ENCODE measurements around the gene TANGO2. TPM values are rescaled to one million over a fixed set of nuclear protein-coding genes. Genes with fewer than 3 reads are reported as not detected.

TANGO2 gene
- total RNA-seq, 1 donor = 43.8 TPM

GRCh38 chr22:20114506-20115475 is 93.9 kb downstream of the TANGO2 start:
- Histone ChIP-seq H3K36me3 (ENCODE audit: insufficient read depth, low read length) (peaks cover 55% of the 10 kb centered on the region), H2AFZ (ENCODE audit: low read length) (no peak overlapping the region), H3K79me2 (ENCODE audit: insufficient read depth, low read length) (peaks cover 59% of the 10 kb centered on the region), H3K4me2 (ENCODE audit: insufficient read depth, low read length) (no peak overlapping the region), H3K4me3 (ENCODE audit: insufficient read depth, low read length) (no peak overlapping the region), H3K4me1 (ENCODE audit: insufficient read depth, low read length) (peaks cover 20% of the 10 kb centered on the region), H3K9me3 (ENCODE audit: low read depth, low read length) (no peaks in the 10 kb centered on the region), H3K27me3 (ENCODE audit: insufficient read depth, low read length) (no peaks in the 10 kb centered on the region), H3K27ac (ENCODE audit: low read depth, low read length) (no peak overlapping the region), H4K20me1 (ENCODE audit: insufficient read depth, low read length) (peaks cover 8% of the 10 kb centered on the region)
- DNase-seq (ENCODE audit: insufficient read length, low spot score, missing footprints) = peak; percentile 82
- TF ChIP-seq CTCF (IDR thresholded peaks at IDR 0.05; ENCODE audit: extremely low read depth, low read depth, low read length) = no peak

- H3K4me3 ChIP-seq (ENCODE audit: insufficient read depth, low read length) = peak within 1 kb of the TSS; percentile 99
- peak within 1 kb of the TSS; percentile 70 for H2AFZ ChIP-seq (ENCODE audit: low read length)
- H3K9me3 ChIP-seq (ENCODE audit: low read depth, low read length) = no peaks in the 10 kb centered on the region
- H3K27ac ChIP-seq (ENCODE audit: low read depth, low read length) = peak within 1 kb of the TSS; percentile 88
- peak within 1 kb of the TSS; percentile 90 for H3K4me2 ChIP-seq (ENCODE audit: insufficient read depth, low read length)
- peaks cover 20% of the 10 kb centered on the region for H3K4me1 ChIP-seq (ENCODE audit: insufficient read depth, low read length)
- peaks cover 13% of the 10 kb centered on the region for H4K20me1 ChIP-seq (ENCODE audit: insufficient read depth, low read length)
- H3K36me3 ChIP-seq (ENCODE audit: insufficient read depth, low read length) = peaks cover 55% of the 10 kb centered on the region
- H3K79me2 ChIP-seq (ENCODE audit: insufficient read depth, low read length) = peaks cover 70% of the 10 kb centered on the region
- no peaks in the 10 kb centered on the region for H3K27me3 ChIP-seq (ENCODE audit: insufficient read depth, low read length)
- TF ChIP-seq CTCF (IDR thresholded peaks at IDR 0.05; ENCODE audit: extremely low read depth, low read depth, low read length) = no peak
- peak; percentile 86 for DNase-seq (ENCODE audit: insufficient read length, low spot score, missing footprints)
Observed at GRCh38 chr22:20115691-20116375, 94.9 kb downstream of the TANGO2 start, which contains the start of gene RANBP1. Gene RANBP1, plus strand, starts transcription at chr22:20116104. Its CDS starts 81 bp downstream, at chr22:20116185.

- H2AFZ ChIP-seq (ENCODE audit: low read length) = peak overlapping the region; percentile 70
- peaks cover 76% of the 10 kb centered on the region for H3K79me2 ChIP-seq (ENCODE audit: insufficient read depth, low read length)
- H3K4me1 ChIP-seq (ENCODE audit: insufficient read depth, low read length) = peaks cover 20% of the 10 kb centered on the region
- H3K4me3 ChIP-seq (ENCODE audit: insufficient read depth, low read length) = peak overlapping the region; percentile 99
- peaks cover 12% of the 10 kb centered on the region for H4K20me1 ChIP-seq (ENCODE audit: insufficient read depth, low read length)
- H3K27ac ChIP-seq (ENCODE audit: low read depth, low read length) = peak overlapping the region; percentile 88
- peaks cover 52% of the 10 kb centered on the region for H3K36me3 ChIP-seq (ENCODE audit: insufficient read depth, low read length)
- no peaks in the 10 kb centered on the region for H3K27me3 ChIP-seq (ENCODE audit: insufficient read depth, low read length)
- no peak for TF ChIP-seq CTCF (IDR thresholded peaks at IDR 0.05; ENCODE audit: extremely low read depth, low read depth, low read length)
- peak overlapping the region; percentile 90 for H3K4me2 ChIP-seq (ENCODE audit: insufficient read depth, low read length)
- no peaks in the 10 kb centered on the region for H3K9me3 ChIP-seq (ENCODE audit: low read depth, low read length)
- DNase-seq (ENCODE audit: insufficient read length, low spot score, missing footprints) = peak; percentile 93
Observed at GRCh38 chr22:20116376-20116950, 95.6 kb downstream of the TANGO2 start.

Small RNAs within 50 kb of the gene (small RNA-seq; reads per million reads assigned to genes)
- gene MIR185 (202 reads per million, percentile 98 among the genes with 10 or more reads in this experiment), gene MIR6816 (not detected), gene RF00017 (not detected)

Other genes starting within 250 kb of the TANGO2 start
- 4.0 and 5.6 TPM in 2 replicates for gene GNB1L, start 166.2 kb upstream of the TANGO2 start, total RNA-seq
- 10.3 and 11.9 TPM in 2 replicates for gene RTL10, start 166.2 kb upstream of the TANGO2 start, total RNA-seq
- 220 and 288 TPM in 2 replicates for gene COMT, start 79.3 kb upstream of the TANGO2 start, total RNA-seq
- gene TXNRD2, start 79.3 kb upstream of the TANGO2 start, total RNA-seq = 19.5 and 21.5 TPM in 2 replicates
- 19.7 and 27.1 TPM in 2 replicates for gene ARVCF, start 4.3 kb upstream of the TANGO2 start, total RNA-seq
- gene DGCR8, start 59.1 kb downstream of the TANGO2 start, total RNA-seq = 25.9 and 44.2 TPM in 2 replicates
- 78.4 and 85.8 TPM in 2 replicates for gene RANBP1, start 95.0 kb downstream of the TANGO2 start, total RNA-seq
- gene TRMT2A, start 96.1 kb downstream of the TANGO2 start, total RNA-seq = 35.9 and 43.8 TPM in 2 replicates
- 9.8 and 11.8 TPM in 2 replicates for gene ZDHHC8, start 110.7 kb downstream of the TANGO2 start, total RNA-seq
- gene CCDC188, start 129.9 kb downstream of the TANGO2 start, total RNA-seq = 0.36 and 0.59 TPM in 2 replicates
- gene RTN4R, start 247.2 kb downstream of the TANGO2 start, total RNA-seq = under 0.01 and 0.29 TPM in 2 replicates

All from osteoblast (primary cell).